NCI-H146 treated with DMSO at 0.1 percent for 48 hours (cell line): ENCODE data around the gene TMEM219.
"Not testable (repeated sequence)": the region's sequence is repeated elsewhere in the genome, so short reads cannot be mapped to it uniquely, and the experiment has no call there.

Experiments
- DNase-seq: peaks from one replicate; lab custom pipeline; 2025; ENCODE audit not compliant: unreplicated experiment; lab: John Stamatoyannopoulos, UW

TMEM219 gene

GRCh38 chr16:29950806-29951461 is 10.9 kb upstream of the TMEM219 start:
- DNase-seq, result no peak

DNA sequence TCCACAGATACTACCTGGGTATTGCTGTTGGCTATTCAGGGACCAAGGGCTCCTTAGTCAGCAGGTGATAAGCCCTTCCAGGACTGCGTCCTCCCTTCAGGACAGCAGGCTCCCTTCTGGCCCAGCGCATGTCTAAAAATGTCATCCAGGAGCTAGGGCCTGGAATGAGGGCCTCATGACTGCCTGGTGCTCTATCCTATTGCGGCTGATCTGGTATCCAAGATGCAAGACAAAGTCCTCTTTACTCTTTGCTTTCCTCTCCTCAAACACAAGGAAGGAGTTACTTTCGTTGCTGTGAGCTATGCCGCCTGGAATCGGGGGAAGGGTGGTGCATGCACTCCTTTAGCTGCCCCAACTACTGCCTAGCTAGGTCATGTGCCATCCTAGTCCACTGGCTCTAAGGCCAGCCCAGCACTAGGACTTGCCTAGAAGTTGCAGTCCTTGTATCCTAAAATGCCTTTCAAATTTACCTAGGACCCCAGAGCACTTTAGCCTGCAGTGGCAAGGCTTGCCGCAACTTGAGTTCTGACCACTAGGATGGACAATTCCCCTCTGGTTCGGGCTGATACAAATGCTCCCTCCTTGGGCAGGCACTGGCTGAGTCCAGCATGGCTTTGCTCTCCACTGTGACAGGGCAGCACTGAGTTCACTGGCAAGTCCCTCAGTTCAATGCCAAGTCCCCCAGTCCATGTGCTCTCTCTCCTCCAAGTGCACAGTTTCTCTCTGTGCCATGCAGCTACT is 10.1 kb upstream of the TMEM219 start:
- DNase-seq, result no peak

DNA sequence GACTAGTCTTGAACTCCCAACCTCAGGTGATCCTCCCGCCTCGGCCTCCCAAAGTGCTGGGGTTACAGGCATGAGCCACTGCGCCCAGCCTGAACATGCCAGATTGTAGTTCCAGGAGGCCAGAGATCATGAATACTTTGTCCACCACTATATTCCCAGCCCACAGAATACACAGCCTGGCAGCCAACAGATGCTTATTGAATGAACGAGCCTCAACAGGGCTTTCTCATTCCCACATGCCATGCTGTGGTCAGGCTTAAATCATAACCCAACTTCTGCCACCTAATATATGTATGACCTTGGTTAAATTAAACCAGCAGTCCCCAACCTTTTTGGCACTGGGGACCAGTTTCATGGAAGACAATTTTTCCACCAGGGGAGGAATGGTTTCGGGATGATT is 3.1 kb upstream of the TMEM219 start:
- no peak for DNase-seq

DNA sequence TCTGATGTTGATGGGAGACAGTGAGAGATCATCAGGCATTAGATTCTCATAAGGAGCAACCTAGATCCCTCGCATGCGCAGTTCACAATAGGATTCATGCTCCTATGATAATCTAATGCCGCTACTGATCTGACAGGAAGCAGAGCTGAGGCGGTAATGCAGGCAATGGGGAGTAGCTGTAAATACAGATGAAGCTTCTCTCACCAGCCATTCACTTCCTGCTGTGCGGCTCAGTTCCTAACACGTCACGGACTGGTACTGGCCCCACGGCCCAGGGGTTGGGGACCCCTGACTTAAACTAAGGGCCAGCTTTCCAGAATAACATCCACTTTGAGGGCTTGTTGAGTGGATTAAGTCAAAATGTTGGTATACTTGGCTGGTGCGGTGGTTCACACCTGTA is 2.6 kb upstream of the TMEM219 start:
- no peak for DNase-seq

GRCh38 chr16:29959821-29960220 is 2.1 kb upstream of the TMEM219 start:
- DNase-seq, result not testable (repeated sequence)

- DNase-seq, result no peak
Measured at GRCh38 chr16:29961127-29961478, 776 bp upstream of the TMEM219 start.

GRCh38 chr16:29962344-29962994 is 590 bp downstream of the TMEM219 start:
- no peak for DNase-seq

- DNase-seq, result no peak
Measured at GRCh38 chr16:29963021-29963743, 1.3 kb downstream of the TMEM219 start.

GRCh38 chr16:29968205-29968604 is 6.3 kb downstream of the TMEM219 start:
- no peak for DNase-seq

GRCh38 chr16:29971304-29971703 is 9.4 kb downstream of the TMEM219 start:
- DNase-seq, result no peak

DNA sequence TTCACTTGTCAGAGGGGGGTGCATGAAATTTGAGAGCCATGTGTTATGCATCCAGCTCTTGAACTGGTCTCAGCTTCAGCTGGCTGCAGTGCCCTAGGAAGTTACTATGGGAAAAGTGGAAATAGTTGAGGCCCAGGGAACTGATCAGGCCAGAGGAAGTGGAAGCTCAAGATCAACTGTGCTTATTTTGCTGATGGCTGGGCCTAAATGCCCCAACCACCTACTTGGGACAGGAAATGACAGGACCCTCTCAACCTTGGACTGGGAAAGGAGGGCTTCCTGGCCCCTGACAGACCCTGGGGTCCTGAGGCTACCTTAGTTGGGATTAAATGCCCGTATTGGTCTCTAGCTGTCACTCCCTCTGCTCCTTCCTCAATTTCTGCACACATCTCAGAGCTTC is 10.6 kb downstream of the TMEM219 start:
- no peak for DNase-seq

DNA sequence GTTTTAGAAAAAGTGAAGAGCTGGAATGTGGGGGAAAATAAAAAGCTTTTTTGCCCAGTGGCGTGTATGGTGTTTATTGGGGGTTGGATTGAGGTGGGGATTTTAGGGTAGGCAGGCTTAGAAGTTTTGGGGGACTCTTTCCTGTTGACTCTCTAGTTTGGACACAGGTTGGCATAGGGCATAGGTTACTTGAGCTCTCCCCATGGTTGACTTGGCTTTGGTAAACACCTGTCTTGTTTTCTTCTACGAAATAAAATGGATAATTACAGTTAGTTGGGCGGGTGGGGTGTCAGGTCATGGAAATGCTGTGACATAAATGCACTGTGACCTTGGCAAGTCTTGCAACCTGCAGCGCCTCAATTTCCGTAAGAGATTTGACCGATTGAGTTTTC is 11.1 kb downstream of the TMEM219 start:
- no peak for DNase-seq

DNA sequence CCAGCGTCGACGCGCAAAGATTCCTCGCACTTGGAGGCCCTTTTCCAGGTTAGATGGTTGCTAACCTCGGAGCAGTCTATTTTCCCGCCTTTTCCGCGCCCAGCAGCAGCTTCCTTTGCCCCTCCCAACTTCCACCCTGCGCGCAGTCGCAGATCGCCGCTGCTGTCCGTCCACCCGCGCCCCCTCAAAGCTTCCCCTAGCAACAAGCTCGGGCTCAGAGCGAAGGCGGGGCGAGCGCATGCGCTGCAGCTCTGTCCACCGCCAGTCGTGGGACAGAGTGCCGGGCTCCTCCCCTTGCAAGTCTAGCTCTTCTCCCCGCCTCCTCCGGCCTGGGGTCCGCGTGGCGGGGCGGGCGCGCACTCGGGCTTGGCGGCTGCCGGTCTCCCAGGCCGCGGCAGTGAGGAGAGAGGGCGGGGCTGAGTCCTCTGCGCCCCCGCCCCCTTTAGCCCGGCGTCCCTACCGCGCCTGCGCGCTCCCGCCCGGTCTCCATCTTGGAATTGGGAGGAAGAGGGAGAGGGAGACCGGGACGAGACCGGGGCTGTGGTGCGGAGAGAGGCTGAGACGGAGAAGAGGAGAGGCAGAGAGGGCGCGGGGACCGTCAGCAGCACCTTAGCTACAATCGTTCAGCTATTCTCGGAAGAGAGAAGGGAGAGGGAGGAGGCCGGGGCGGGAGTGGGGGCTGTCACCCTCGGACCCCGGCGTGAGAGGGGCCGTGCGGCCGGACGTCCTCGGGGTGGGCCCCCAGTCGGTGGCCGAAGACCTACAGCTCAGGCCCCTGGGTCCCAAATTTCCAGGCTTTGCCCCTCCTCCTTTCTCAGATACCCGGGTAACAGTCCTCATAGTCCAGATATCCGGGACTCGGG is 11.7 kb downstream of the TMEM219 start, which contains the start of gene TAOK2:
TSS of gene TAOK2 (plus strand) at position 485 of the 863 bp plus-strand sequence. CDS start 3,905 bp downstream, outside the sequence.
- peak; percentile 98 for DNase-seq

DNA sequence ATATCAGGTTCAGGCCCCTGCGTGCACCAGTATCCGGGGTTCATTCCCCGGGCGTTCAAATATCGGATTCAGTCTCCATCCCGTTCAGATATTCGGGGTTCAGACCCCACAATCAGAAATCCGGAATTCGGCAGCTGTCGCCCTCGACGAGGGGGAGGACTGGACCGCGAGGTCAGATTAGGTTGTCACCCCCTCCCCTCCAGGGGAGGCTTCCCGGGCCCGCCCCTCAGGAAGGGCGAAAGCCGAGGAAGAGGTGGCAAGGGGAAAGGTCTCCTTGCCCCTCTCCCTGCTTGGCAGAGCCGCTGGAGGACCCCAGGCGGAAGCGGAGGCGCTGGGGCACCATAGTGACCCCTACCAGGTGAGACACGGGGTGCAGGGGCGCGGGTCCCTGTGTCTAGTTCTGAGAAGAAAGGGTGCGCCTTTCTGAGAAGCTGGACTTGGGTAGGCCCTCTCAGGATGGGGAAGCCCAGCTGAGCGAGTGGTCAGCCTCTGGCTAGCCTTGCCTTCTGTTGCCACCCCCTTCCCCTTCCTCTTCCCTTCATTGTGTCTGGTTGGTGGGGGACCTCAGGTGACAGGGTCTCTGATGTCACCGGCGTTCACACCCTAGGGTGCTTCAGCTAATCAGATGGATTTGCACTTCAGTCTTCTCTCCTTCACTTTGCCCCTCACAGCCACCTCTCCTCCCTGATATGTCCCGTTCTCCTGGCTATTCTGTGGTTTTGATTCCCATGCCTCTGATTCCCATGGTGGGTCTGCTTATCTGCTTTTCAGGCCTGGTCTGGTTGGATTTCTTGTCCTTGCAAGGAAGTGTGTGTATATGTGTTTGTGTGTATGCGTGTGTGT is 12.6 kb downstream of the TMEM219 start:
- DNase-seq, result no peak

DNA sequence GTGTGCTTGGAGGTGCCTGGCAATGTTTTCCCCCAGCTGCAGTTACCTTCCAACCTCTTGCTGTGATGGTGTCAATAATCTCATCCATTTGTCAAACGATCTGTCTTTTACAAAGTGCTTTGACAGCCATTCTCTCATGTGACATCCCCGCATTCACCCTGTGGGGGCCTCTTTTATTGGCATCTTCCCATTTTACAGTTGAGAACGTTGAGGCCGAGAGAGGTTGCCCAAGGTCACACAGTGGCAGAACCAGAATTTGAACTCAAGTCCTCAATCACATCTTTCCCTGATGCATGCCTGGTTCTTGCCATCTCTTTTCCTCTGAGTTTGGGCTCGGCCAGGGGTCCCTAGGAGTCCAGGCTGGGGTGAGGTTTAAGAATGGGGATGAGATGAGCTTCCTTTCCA is 13.3 kb downstream of the TMEM219 start:
- DNase-seq, result no peak

- no peak for DNase-seq
Measured at GRCh38 chr16:29975811-29976511, 14.1 kb downstream of the TMEM219 start.

DNA sequence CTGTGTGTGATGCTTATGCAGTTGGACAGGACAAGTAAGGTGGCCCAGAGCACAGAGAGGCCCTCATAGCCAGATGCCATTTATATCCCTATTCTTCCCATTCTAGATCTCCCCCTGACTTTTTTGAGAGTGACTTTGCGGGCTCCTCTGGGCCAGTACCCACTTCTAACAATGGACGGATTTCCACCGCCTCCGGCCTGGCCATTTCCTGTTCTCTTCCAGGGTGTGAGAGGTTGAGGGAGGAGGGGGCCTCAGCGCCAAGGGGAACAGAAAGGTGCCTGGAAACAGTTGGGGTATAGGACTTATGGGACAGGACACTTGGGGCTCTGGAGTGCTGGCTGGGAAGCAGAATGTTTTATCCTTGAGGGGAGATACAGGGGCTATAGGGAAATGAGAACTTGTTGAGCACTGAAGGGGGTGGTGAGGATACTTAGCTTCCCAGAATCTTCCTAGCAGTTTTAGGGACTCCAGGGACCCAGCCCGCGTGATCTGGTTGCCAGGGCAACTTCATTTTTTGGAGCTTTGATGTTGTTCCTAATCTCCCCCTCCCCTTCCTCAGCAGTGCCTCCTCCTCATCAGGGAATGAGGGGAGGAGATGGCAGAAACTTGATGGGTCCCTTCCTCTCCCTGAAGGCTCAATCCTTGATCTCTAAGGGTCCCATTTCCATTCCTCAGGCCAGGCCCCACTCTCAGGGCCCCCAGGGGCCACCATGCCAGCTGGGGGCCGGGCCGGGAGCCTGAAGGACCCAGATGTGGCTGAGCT is 15.4 kb downstream of the TMEM219 start:
- DNase-seq, result no peak

DNA sequence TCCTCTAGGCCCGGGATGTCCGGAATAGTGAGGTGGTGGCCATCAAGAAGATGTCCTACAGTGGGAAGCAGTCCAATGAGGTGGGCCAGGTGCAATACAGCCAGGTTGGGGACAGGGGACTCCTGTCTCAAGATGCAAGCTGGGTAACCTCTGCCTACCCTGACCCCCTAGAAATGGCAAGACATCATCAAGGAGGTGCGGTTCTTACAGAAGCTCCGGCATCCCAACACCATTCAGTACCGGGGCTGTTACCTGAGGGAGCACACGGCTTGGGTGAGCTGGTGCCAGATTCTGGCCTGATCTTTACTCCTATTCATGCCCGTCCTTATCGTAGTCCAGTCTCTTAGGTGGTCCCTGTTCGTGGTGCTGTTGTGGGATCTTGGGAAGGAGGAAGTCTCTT is 16.2 kb downstream of the TMEM219 start:
- no peak for DNase-seq
